ENCODE data around the gene FFAR3.

- TF ChIP-seq CTCF (IDR thresholded peaks at IDR 0.05): no peak
- TF ChIP-seq EP300 (IDR thresholded peaks at IDR 0.05): no peak
Observed at GRCh38 chr19:35381318-35381717, 23.1 kb downstream of the FFAR3 start.

Data from suprapubic skin (tissue), 3 donors.